Coronary artery (tissue), 2 donors: ENCODE results near the gene TVP23B.

Experiments
- DNase-seq: peaks from one replicate; pipeline ENCODE4 v3.0.0-alpha.2; 2017; ENCODE audit warnings: low spot score
- H3K27ac ChIP-seq, 2 donors: fragments of 200-600 bp; sonication (generic); one replicate each; pipeline ENCODE4 v1.5.1; 2016 to 2019
- H3K4me3 ChIP-seq: fragments of 200-600 bp; sonication (generic); 2 replicates; pipeline ENCODE4 v1.5.1; 2016; ENCODE audit warnings: mild to moderate bottlenecking, moderate library complexity
- CTCF ChIP-seq: fragments of 200-600 bp; sonication (generic); IDR thresholded peaks from one replicate; pipeline ENCODE4 v1.5.1; 2019; ENCODE audit warnings: antibody characterized with exemption

The TVP23B gene

DNA sequence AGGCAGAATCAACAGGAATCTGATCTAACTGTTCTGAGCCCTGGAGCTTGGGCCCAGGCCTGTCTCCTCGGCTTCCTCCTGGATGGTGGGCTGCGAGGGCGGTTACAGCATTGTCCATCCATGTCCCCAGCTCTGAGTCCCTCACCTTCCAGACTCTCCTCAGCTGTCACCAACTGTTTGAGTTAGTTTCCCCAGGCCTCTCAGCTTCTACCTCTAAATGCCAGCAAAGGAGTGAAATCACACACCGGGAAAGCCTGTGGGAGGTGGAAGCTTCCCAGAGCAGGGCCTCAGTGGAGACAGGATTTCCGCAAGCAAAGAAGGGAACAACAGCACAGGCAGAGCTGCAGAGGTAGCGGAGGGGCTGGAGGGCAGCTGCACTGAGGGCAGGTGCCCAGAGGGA lies 67.5 kb downstream of the TVP23B start:
- TF ChIP-seq CTCF: no peak
- DNase-seq: no peak
- Histone ChIP-seq H3K4me3 (no peak overlapping the region), H3K27ac (no peak overlapping the region)

- no peak for DNase-seq
- Histone ChIP-seq H3K4me3 (no peak overlapping the region), H3K27ac (no peak overlapping the region)
- no peak for TF ChIP-seq CTCF
Observed at GRCh38 chr17:18850679-18851078, 69.7 kb downstream of the TVP23B start.

GRCh38 chr17:18851201-18851600 lies 70.2 kb downstream of the TVP23B start:
- H3K27ac ChIP-seq: no peak overlapping the region
- no peak for DNase-seq
- TF ChIP-seq CTCF: no peak

GRCh38 chr17:18854956-18855355 lies 74.0 kb downstream of the TVP23B start:
- H3K4me3 ChIP-seq: no peak overlapping the region
- no peak overlapping the region for H3K27ac ChIP-seq
- DNase-seq: peak; percentile 56
- TF ChIP-seq CTCF: no peak

More at GRCh38 chr17:18851201-18851600, 70.2 kb downstream of the TVP23B start:
- no peak overlapping the region for H3K4me3 ChIP-seq

- DNase-seq: peak; percentile 96
- H3K4me3 ChIP-seq: peak overlapping the region; percentile 78
- TF ChIP-seq CTCF: no peak
- H3K27ac ChIP-seq: peak overlapping the region; percentile 75 to 92
Observed at GRCh38 chr17:18855831-18856569, 75.0 kb downstream of the TVP23B start.
